Caki2 (cell line): ENCODE data around the gene MTSS2. TPM values are rescaled to one million over a fixed set of nuclear protein-coding genes. Genes with fewer than 3 reads are reported as not detected.

Experiments used
- DNase-seq: peaks from one replicate; pipeline ENCODE4 v3.0.0-alpha.2; 2015; ENCODE audit warnings: low read depth
- in situ Hi-C: cut with HindIII; loops from 2 replicates; pipeline ENCODE4 v1.10.0; 2016; ENCODE audit warnings: low sequenced_read_pairs, low pct_unique_long_range_greater_than_20kb, mixed read lengths
- total RNA-seq: library from RNA; depleted of rRNA; stranded (reverse); fragments of >200 nt; shearing (Covaris generic); gene quantifications from 2 replicates; pipeline ENCODE4 v1.2.3, GENCODE V29; 2014; ENCODE audit warnings: low replicate concordance

Gene MTSS2
- total RNA-seq, 1 experiment from 2014 or later: 5.3 TPM

DNA sequence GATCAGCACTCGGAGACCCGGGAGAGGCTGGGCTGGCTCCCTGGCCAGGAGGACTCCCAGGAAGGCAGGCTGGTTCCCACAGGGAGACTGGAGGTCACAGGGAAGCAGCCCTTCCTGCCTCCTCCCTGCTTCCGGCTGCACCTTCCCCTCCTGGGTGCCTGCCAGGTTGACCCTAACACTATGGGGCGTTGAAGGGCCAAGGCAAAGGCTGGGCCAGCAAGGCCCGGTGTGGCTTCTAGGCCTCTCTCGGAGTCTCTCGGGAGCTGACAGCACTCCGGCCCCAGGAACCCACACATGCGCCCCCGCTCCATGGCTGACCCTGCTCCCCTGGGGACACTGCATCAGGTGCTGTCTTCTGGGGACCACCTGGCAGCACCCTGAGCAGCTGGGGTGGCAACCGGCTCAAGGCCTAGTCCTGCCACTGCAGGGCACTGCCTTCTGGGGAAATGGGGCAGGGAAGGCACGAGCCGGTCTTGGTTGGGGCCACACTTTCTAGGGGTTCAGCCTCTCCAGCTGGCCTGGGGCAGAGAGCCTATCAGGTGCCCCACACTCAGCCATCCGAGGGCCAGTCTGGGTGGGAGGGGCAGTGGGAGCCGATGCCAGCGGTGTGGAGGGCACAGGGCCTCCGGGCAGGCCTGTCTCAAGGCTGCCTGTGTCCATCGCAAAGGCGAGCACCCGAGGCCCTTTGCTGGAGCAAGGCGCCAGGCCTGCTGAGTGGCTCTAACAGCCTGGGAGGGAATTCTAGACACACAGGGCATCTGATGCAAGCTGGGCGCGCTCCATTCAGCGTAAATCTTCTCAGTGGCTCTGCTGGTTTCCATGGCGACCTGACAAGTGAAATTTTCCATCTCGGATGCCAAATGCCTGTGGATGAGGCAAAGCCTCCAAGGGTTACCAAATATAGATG is 5.6 kb upstream of the MTSS2 start:
- in situ Hi-C loops: no loop called here
- DNase-seq: no peak

DNA sequence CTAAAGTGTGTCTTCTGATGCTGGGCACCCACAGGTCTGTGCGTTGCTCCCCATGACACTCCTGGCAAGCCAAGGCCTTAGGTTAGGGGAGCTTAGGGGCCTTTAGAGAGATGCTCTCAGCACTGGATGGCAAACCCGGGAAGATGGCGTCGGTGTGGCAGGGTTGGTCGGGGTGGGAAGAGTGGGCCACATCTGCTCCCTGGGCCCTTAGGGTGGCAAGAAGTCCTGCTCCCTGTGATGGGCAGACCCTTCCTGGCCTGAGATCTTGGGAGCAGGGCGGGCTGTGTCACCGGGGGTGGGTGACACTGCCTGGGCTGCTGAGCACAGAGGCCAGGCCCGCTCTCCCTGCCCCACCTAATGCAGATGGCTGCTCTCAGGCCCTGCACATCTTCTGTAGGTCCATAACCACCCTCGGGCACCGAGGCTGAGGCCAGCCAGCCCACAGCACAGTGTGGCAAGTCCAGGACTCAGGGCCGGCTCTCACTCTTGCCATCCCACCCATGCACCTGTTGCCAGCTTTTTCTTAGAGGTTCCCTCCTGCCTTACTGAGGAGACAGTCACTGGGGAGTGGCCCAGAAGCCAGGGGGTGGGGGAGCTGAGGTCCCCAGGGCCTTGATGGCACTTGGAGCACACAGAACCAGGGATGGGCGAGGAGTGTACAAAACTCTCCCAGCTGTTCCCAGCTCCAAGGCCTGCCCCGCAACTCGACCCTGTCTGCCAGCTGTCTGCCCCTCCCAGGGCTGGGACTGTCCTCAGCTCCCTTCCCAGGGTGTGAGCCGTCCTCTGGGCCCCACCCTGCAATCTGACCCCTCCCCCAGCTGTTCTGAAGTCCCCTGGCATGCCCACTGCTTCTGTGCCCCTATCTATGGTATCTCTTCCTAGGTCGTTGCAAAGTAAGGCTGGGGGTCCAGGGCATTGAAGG is 4.4 kb upstream of the MTSS2 start:
- DNase-seq: no peak
- in situ Hi-C loops: no loop called here

DNA sequence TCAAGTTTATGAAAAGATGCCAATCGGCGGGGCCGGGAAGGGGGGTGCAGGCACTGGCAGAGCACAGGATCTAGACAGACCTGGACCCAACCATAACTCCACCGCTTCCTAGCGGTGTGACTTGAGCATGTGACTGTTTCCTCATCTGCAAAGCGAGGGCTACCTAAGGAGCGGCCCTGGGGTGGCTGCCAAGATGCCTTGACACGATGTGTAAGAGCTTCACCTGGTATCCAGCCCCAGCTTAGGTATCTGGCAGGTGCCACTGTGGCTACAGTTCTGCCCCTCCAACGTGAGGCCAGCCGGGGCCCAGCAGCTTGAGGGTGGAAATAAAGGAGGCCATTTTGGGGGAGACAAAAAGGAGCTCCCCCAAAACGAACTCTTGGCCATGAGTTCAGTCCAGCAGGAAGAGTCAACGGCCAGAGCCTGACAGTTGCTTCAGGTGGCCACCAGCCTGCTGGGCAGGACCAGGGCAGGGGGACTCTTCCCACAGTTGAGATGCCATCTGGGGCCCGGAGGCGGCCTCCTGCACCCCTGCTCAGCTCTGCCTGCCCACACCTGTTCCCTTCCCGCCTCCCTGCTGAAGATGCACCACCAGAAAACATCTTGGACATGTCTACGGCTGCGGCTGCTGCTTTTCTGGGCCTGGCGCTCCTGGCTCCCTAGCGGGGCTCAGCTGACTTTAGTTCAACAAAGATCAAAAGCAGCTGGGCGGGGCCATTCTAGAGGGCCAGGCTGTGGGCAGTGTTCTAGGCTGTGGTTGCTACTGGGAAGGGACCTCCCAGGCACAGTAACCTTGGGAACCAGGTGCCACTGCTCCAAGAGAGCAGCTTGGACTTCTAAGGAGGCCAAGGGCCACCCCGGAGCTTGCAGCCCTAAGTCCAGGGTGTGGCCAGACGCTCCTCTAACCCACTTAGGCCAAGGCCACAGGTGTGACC is 3.4 kb upstream of the MTSS2 start:
- in situ Hi-C loops: no loop called here
- DNase-seq: no peak

DNA sequence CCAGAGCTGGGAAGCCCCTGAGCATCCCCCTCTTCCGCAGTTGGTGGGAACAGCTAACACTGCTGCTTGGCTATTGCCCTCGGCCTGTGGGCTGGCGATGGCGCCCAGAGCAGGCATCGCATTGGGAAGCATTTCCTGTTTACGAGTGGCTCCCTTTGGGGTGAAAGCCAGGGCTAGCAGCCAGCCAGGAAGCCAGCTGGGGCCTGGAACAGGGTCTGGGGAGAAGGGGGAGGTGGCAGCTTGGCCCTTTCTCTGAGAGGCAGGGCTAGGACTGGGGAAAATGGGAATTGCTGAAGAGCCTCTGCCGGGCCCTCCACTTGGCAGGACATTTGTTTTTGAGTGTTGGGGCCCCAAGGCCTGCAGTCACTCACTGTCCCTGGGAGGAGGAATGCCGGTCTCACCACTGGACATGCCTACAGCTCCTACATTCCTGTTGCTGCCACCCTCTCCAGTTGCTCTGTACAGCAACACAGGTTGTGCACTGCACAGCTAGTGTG is 2.4 kb upstream of the MTSS2 start:
- no peak for DNase-seq
- in situ Hi-C loops: no loop called here

DNA sequence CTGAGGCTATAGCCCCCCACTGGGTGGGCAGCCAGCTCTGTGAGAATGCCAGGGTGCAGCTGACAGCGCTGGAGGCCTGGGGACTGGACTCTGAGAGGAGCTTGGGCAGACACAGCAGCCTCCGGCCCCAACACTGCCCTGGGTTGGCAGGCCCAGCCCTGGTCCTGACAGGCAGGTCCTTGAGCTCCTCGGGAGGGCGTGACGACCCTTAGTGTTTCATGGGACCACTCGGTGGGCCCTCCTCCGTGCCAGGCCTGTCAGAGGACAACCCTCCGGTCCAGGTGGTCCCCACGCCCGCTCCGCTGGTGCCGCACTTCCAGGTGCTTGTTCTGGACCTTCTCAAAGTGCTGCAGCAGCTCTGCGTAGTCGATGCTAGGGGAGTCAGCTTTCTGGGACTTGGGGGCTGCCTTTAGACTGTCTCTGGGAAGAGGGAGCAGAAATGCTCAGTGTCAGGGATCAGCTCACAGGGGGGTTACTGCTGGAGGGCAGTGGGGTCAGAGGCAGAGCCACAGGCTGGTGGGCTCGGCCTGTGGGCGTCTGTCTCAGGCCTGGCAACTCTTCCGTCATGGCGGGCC is 1.9 kb upstream of the MTSS2 start:
- in situ Hi-C loops: no loop called here

DNA sequence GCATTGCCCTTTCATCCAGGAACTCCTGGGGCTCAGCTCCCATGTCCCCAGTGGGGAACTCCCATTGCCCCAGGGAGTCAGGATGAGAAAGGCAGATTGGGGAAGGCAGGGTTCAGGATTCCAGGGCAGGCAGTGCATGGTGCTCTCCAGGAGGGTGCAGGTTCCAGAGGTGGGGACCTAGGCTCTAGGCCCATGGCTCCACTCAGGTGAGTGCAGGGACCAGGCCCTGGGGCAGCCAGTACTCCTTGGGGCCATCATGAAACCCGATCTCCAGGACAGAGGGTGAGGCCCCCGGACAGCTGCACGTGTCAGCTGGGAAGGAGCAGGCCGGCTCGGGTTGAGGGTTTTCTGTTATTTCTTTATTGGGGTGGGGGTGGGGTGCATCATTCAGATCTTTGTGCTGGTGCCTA is 1.3 kb upstream of the MTSS2 start:
- DNase-seq: no peak

More for the DNA sequence above, 1.9 kb upstream of the MTSS2 start:
- DNase-seq: no peak

DNA sequence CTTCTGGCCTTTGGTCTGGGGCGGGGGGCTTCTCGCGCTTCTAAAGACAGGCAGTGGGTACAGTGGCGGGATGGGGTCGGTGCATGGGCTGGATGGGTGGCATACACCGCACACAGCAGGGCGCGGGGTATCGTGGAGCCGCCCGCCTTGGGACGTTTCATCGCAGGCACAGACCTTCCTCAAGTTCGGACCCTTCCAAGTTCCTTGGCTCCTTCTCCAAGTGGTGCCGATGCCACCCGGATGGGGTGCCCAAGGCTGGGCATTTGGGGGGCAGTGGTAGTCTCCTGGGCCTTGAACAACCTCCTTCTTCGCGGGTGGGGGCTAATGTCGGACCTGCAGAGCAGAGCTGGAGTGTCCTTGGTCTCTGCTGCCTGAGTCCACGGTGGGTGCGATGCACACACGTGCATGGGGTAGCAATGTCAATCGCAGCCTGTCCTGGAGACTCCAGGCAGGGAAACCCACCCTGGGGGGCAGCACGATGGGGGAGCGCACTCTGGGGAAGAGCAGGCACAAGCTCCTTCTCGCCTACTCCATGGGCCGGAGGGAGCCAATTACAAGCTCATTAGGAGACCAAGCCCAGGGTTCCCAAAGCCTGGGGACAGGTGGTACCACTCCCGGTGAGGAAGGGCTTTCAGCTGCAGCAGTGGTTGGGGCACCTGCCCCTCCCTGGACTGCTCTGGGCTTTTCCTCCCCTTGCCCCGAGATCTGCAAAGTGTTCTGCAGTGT is 686 bp upstream of the MTSS2 start:
- in situ Hi-C loops: no loop called here
- no peak for DNase-seq

More for the DNA sequence above, 1.3 kb upstream of the MTSS2 start:
- in situ Hi-C loops: no loop called here

DNA sequence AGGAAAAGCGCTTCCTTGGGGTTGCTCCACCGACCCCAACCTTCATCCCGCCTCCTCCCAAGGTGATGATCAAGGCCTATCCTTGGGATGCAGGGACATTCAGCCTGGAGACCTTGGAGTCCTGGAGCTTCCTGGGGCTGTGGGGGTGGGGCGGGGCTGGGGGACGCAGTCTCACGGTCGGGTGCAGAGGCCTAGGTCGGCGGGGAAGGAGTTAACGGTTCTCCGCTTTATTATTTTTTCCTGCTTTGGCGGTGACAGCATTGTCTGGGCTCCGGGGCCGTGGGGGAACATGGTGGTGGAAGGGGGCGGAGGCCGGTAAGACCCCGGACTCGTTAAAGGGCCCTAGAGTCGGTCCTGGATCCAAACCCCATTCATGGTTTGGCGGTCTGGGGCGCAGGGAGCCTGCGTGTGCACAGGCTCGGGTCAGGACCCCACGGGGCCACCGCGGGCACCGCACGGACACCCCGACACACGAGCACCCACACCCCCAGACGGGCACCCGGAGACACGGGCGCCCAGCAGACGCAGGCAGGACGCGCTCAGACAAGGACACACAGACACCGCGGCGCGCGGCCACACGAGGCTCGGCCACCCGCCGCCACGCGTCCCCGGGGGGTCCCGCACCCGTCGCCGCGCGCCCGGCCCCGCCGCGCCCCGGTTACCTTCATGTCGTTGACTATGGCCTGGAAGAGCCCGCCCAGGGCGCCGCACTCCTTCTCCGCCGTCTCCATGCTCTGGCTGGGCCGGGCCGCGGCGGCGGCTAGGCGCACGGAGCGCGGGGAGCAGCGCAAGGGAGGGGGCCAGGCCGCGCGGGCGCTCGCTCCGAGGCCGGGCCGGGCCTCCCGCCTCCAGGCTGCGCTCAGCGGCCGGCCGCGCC is 554 bp downstream of the MTSS2 start:
- in situ Hi-C loops: no loop called here
- no peak for DNase-seq

DNA sequence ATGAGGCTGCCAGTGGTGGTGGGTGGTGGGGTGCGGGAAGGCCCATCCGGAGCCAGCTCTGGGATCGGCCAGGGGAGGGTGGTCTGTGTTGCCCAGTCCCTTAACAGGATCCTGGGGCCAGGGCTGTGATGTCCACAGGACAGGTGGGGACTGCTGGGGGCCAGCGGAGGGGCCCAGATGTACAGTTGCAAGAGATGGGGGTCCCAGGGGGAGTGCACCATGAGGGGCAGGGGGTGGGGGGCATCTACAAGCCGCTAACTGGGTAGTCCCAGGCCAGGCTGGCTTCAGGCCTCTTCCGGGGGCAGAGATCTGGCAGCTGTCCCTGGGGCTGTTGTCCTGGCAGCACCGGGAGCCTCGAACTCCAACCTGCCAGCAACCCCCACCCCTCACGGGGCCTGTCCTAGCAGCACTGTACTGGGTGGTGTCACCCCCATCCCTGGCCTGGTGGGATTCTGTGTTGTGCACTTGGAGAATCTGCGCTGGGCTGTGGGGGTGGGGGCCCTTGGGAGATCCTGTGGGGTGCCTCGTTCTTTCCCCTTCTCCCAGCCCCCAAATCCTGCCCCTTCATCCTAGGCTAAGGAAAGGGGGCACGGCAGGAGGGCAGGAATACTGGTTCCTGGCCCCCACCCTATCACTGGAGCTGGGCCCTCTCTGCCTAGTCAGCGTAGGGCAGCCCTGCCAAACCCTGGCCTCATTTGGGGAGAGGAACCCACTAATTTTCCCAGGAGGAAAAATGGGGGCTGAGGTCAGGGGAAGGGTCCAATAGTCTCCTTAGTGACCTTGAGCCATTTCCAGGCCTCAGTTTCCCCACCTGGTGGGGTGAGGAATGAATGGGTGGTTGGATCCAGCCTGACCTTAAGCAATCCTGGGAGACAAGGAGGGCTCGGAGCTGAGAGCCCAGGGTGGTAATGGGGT is 1.4 kb downstream of the MTSS2 start:
- in situ Hi-C loops: no loop called here
- DNase-seq: no peak

DNA sequence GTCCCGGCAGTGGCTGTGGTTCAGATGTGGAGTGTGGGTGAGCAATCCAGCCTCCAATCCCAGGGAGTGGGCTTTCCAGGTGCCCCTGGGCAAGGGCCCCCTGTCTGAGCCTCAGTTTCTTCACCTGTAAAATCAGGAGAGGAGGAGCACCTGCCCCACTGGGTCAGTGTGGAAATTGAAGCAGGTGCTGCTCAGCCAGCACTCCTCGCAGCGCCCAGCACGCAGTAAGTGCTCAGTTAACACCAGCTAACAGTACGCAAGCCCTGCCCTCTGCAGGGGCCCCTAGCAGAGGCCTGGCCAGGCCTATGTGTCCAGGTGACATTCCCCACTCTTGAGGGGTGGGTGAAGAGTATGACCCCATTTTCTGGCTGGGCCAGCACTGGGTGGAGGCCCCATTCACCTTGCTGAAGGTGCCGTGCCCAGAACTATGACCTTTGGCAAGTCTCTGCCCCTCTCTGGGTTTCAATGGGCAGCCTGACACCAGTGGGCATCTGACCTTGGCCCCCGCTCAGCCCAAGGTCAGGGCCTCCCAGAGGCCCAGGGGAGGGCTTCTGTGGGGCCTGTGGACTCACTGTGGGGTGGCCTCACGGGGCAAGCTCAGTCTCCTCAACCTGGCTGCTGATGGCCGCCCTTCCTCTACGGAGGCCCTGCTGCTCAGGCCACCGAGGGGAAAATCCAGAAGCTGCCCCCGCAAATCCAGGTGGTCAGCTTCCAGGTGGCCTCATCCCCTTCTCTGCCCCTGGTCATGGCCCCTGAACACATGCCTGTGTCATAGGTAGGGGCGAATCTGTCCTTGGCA is 2.5 kb downstream of the MTSS2 start:
- in situ Hi-C loops: no loop called here
- DNase-seq: no peak

DNA sequence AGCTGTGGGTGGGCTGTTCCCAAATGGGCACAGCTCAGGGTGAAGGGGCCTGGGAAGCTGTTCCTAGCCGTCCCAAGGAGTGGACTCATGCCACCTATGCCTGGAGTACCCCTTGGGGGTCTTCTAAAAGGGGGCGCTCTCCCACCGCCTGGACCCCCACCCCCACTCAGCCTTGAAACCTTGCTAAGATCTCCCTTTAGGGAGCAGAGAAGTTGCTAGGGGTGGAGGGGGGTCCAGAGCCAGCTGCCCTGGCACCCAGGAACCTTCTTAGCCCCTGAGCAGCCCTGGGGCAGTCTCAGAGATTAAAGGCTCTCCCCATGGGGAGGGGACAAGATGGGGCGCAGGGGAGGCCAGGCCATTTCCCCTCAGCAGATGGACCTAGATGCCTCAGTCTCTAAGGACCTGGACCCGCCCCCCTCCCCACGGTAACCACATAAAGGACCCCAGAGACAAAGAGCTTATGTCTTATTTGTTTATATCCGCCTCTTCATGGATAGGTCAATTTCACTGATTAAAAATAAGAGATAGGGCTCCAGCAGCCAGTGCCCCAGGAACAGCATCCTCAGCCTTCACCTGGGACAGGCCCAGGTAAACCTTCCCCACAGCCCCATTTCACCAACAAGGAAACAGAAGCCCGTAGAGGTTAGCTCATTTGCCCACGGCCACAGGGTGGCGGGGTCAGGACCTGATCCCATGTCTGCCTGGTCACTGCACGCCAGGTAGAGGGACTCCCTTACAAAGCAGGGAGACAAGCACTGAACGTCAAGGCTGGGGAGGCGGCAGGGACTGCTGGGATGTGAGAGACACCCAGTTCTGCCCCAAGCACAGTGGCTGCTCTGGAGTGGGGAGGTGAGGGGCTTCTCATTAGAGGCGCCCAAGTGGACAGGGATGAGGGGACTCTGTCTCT is 3.4 kb downstream of the MTSS2 start:
- no peak for DNase-seq
- in situ Hi-C loops: no loop called here

DNA sequence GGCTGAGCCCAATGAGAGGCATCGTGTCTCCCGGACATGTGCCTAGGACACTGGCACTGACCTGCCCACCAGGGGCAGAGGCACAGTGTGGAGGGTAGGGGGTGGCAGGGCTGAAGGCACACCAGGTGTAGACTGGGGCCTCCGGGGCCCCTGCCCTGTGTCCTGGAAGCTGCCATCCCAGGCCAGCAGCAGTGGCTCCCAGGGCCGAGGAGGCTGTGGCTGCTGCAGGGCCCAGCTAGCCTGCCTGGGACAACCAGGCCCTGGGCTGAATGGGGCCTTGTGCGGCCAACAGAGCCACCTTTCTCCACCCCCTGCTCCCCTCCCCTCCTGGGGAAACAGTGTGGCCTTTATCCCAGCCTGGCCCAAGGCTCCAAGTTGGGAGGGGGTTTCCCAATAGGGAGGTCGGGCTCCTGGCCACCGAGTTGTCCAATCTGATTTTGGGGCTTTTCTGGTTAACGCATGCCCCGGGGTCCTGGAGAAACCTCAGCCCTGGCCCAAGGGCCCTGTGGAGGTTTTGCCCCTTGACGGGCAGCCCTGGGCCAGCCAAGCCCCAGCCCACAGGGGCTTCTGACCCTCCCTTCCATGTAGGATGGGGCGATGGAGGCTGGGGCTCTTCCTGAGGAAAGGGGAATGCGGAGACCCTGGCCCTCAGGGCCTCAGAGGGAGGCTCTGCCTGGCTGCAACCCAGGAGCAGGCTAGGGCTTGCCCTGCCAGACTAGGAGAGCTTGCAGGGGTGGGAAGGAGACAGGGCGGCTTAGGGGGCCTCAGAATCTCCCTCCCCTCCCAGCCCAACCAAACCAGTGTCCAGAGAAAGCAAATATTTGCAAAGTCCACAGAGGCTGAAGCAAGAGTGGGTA is 4.2 kb downstream of the MTSS2 start:
- DNase-seq: no peak
- in situ Hi-C loops: no loop called here
